GM11168 (cell line): ENCODE measurements around the gene FUT9.

Experiments
- in situ Hi-C: fragments of 300-500 bp; cut with MboI; formaldehyde crosslinking; loops from one replicate; pipeline ENCODE4 v1.12.0; 2022; ENCODE audit warnings: low sequenced_read_pairs; ENCODE audit not compliant: unreplicated experiment

The FUT9 gene

DNA sequence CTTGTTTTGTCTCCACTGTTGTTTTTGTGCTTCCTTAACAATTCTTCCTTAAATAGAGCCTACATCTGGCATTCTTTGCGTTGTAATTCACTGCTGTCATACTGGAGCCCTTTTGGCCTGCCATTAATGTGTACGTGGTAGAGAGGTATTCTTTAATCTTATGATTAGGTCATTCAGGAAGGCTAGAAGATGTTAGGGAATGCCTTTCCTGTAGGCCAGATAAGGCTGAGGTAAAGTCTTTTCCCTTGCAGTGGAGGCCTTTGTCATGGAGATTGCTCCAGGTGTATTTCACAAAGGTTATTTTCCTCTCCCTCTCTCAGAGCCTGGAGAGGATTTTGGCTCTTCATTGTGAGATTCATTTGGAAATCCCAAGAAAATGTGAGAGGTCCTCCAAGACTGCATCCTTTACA, 146.9 kb downstream of the FUT9 start:
- in situ Hi-C loops: no loop called here

DNA sequence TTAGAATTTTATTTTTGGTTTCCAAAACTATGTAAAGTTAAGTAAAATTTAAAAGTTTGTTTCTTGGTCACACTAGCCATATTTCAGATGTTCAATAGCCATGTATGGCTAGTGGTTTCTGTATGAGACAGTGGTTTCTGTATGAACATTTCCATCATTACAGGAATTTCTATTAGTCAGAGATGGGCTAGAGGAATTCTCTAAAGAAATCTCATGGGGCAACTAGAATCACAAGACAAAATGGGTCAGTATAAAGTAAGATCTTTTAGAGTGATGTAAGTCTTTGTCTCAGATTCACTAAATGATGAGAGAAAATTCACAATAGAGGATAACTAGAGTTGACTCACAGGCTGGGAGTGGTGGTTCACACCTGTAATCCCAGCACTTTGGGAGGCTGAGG, 149.0 kb downstream of the FUT9 start:
- in situ Hi-C loops: no loop called here

DNA sequence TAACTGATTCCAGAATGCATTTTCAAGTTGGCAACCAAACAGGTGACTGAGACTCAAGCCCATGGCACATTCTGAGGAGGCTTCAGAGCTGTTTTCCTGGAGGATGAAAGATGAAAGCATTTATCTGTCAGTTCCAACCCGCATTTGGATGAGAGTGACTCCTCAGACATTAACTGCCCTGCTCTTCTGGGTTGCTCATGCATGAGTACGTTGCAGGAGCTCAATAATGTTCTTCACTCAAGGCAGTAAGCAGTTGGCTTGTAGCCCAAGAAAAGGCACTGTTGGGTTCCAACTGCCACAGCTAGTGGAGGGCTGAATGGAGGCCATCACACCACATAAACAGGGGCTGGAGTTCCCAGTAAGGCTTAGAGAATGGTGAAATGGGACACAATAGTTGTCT, 155.3 kb downstream of the FUT9 start:
- in situ Hi-C loops: no loop called here

DNA sequence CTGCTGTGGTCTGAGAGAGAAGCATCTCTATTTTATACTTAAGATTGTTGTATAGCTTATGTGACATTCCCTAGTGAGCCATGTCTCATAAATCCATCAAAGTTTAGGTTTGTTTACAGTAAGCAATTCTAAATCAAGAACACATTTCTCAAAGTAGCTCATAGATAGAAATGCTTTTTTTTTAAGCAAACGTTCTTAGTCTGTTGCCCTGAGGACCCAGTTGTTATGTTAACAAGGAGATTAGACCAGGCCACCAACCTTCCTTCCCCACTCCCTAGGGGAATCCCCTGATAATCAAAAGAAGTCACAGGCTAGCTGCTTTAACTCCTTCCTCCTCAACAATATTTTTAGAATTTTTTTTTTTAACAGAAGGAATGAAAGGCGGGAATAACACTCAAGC, 169.0 kb downstream of the FUT9 start:
- in situ Hi-C loops: no loop called here

DNA sequence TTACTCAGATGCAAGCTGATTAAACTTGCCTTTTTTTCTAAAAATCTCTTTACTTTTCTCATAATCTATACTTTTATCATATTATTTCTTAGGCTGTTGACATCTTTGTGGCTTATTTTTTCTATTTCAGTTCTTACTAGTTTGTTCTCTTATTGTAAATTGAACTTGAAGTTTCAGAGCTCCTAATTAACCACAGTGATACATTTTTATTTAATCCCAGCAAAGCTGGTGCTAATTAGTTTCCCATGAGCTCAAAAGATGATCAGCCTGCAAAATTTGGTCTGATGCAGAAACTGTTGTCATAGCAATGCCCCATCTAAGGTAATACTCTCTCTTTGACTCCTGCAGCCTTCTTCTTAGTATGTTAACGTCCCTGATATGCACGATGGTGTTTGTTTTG, 170.3 kb downstream of the FUT9 start:
- in situ Hi-C loops: no loop called here

DNA sequence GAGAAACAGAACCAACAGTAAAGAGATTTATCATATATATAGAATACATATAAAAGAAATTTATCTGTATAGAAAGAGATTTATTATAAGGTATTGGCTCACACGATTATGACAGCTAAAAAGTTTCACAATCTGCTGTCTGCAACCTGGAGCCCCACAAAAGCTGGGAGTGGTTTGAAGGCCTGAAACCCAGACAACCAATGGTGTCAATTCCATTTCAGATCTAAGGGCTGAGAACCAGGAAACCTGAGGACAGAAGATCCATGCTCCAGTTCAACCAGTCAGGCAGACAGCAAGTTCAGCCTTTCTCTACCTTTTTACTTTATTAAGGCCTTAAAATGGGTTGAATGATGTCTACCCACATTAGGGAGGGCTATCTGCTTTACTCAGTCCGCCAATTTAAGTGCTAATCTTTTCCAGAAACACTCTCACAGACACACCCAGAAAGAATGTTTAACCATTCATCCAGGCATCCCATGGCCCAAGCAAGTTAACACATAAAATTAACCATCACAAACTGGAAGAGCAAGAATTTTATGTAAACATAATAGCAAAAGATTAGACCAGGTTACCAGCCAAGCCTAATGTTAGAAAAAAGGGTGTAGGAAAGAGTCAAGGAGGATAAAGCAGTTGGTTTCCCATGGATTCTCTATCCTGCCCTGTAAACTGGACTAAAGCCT, 170.9 kb downstream of the FUT9 start:
- in situ Hi-C loops: no loop called here

DNA sequence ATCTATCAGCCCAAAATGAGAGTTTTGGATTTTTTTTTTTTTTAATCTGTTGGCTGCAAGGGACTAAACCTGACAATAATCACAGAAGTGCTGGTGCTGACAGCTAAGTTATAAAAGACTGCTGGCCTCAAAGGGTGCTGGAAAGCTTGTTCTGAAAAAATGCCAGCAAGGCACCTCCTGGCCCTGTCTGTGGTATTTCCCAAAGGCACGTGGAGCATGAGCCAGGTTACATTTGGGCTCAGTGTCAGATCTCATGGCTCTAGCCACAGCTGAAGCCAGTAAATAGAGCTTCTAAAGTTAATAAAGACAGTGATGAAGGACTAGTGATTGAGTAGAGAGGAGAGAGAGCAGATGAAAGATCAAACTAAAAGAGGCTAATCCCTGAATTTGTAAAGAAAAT, 178.9 kb downstream of the FUT9 start:
- in situ Hi-C loops: no loop called here

DNA sequence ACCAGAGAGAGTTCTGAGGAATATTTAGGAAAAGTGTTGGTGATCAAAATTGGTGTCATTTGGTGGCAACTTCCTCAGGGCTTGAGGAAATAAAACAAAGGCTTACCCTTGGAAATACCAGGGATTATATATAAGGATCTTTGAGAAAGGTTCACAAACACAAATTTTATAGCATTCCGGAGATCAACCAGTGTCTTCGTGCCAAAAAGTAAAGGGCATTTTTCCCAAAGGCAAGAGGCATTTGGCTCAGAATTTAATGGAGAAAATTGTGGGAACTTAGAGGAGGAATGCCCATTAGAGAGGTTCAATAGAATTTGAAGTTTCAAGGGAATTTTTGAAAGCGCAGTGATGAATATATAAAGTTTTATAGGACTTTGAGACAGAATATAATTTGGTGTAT, 179.5 kb downstream of the FUT9 start:
- in situ Hi-C loops: no loop called here

DNA sequence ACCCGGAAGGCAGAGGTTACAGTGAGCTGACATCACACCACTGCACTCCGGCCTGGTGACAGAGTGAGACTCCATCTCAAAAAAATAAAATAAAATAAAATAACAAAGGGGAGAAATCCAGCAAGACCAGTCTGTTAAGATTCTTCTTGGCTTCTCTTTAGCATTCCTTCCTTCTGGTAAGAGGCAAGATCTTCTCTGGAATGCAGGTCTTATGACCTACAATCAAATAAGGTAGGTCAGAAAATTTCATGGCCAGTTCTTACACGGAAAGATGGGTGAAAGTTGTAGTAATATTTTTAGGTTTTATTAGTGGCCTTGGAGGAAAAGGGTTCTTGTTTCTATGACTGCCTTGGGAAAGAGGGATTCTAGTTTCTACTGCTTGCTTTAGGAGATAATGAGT, 180.9 kb downstream of the FUT9 start:
- in situ Hi-C loops: no loop called here

DNA sequence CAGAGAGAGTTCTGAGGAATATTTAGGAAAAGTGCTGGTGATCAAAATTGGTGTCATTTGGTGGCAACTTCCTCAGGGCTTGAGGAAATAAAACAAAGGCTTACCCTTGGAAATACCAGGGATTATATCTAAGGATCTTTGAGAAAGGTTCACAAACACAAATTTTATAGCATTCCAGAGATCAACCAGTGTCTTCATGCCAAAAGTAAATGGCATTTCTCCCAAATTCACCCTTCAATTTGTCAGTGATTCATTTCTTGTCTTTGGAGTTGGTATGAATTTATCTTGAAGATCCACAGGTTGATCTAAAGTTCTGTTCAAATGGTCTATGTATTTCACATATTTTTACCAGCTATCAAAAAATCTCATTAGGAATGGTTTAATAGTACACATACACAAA, 181.5 kb downstream of the FUT9 start:
- in situ Hi-C loops: no loop called here

DNA sequence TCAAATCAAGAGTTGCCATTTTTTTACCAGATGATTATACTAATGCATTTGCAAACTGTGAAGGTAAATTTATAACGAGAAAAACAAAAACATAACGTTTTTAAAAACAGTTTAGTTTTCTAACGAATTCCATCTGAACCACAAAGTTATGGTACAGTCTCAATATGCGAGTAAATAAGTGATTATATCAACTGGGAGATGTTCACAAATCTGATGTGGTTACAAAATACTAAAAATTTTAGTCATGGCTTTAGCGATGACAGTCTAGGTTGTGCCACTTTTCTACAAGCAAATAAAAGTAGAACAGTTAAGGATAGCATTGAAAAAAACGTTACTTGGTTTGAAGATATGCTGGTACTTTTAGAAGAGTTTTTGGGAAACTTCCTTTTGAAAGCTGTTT, 186.8 kb downstream of the FUT9 start:
- in situ Hi-C loops: no loop called here

DNA sequence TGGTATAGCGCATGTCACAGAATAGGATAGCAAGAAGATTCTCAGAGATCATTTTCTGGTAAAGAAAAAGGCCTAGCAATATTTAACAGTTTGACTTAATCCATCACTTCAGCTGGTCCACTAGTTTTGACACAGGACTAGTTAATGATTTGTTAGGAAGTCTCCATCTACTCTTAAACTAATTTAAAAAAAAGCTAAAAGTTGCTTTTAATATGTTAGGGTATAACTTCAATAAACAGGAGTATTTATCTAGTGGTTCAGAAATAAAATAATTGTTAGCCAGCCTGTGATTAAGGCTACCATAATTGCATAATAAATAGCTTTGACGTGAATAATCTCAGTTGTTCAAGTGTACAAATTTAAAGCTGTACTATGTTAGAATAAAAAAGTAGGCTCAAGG, 195.6 kb downstream of the FUT9 start:
- in situ Hi-C loops: no loop called here

DNA sequence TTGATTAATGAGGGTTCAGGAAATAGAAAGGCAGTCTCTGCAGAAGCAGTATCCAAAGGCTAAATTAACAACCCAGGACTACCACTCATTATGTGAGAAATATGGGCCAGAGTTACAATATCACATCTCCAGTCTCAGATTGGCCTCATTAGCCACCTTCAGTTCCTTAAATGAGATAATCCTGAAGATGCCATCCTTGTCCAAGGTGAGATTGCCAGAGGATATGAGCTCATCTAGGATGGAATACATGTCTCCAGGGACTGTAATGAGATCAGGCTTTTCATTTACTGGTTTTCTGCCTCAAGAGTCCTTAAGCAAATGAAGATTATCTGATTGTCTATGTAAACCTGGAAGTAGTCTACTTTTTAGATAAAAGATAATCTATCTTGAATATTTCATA, 196.3 kb downstream of the FUT9 start:
- in situ Hi-C loops: no loop called here

DNA sequence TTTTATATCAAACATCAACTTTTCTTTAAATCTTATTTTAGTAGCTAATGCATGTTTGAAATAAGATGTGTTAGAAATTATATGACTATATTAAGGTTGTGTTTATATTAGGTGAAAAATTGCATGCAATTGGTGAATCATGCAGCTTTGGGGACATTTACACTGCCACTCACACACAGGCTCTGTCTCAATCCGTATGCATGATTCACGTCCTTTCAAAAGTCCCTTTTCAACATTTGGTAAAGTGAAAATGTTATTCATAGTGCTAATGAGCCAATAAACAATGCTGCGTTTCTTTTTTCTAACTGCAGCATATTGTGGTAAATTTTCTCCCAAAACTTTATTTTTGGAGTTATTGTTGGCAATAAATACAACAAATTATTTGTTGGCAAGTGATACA, 198.0 kb downstream of the FUT9 start:
- in situ Hi-C loops: no loop called here

DNA sequence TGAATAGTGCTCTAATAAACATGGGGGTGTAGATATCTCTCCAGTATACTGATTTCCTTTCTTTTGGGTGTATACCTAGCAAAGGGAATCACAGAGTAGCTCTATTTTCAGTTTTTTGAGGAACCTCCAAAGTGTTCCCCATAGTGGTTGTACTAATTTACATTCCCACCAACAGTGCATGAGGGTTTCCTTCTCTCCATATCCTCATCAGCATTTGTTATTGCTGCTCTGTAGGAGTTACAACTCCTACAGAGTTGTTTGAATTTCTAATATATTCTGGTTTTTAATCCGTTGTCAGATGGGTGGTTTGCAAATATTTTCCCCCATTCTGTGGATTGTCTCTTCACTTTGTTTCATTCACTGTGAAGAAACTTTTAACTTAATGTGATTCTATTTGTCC, 207.9 kb downstream of the FUT9 start:
- in situ Hi-C loops: no loop called here

DNA sequence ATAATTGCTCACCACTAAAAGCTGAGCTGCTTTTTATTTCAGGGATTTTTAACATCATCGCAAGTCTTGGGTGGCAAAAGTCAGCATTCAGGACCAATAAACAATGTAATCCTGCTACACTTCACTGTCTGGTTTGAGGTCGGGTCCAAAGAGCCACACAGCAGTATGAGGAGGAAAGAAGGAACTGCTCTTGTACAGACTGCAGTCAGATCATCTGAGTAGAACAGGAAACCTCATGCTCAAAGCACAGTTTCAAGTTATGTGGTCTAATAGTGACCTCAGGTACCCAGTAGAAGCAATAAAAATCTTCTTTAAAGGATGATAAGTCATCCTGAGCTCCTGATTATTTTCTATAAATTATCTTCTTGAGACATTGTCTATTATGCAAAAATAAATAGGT, 211.4 kb downstream of the FUT9 start:
- in situ Hi-C loops: no loop called here

DNA sequence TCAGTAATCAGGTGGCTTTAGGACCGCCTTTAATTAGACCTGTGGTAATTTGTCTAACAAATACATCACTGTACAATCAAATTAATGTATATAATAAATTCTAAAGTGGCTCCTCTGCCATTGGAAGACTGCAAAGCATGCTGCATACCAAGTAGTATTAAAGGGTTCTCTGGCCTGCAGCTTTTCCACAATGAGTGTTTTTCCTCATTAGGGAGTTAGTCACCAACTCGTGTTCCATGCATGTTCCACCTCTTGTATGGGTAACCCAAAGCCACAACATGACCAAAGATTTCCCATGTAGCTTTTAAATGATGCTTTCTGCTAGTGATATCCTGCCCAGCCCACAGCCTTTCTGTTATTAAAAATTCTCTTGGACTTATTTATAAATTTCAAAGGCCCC, 218.7 kb downstream of the FUT9 start:
- in situ Hi-C loops: no loop called here

DNA sequence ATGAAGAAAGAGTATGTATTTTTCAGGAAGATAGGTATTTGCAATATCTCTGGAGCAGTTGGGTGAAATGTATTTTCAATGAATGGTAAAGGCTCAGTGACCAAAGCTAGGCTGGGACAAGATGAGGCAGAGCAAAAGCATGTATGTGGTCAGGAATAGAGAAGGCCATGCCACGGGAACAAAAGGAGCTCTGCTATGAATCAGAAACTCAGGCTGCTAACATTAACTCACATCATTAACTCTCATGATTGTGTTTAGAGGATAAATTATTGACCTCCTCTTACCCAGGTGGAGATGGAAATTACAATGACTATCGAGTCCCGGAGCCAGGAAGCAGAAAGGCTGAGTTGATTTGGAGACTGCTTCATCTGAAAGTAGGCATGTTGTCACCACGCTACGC, 220.2 kb downstream of the FUT9 start:
- in situ Hi-C loops: no loop called here

DNA sequence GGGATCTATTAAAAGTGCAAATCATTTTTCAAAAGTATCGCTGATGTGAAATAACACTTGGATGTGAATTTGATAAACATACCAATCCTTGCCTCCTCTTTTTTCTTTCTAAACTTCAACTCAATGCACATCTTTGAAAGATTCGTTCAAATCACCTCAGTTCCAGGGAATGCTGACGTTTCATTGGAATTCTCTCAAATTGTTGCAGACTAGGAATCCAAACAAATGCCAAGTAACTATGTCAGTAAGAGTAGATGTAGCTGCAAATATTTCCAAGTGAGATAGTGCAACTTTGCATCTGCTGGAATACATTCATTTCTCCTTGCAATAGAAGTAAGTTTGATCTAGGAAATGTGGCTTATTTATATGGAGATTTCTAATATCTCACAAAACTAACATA, 220.7 kb downstream of the FUT9 start:
- in situ Hi-C loops: no loop called here

DNA sequence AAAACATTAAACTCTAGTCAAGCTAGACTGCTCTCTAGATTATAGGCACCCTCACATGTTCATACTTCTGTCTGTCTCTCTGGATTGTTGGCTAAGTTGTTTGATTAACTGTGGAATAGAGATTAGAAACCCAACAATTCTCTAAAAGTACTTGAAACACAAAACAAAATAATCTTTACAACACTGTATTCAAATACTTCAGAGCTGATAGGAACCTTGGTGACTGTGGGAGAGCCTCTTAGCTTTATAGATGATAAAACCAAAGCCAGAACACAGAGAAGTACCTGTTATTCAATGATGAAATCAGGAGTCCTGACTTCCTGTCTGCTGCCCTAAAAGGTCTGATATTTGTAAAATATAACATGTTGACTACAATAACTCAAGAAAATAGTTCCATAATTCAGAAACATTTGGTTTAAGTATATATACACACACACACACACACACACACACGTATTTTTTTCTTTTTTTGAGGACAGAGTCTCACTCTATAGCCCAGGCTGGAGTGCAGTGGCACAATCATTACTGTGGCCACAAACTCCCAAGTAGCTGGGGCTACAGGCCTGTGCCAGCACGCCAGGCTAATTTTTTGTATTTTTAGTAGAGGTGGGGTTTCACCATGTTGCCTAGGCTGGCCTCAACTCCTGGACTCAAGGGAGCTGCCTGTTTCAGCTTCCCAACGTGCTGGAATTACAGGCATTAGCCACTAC, 222.0 kb downstream of the FUT9 start:
- in situ Hi-C loops: no loop called here

DNA sequence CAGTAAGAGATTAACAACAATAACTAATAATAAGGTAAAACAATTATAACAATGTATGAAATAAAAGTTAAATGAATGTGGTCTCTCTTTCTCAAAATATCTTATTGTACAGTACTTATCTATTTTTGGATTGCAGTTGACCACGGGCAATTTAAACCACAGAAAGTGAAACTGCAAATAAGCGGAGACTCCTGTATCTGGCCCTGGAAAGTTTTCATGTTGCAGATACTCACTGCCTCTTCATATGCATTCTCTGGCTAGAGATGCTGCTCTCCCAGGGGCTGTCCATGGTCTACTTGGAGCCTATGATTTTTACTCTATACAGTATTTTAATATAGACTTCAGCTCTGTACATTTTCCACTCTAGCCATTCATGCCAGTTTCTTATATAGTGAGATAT, 230.8 kb downstream of the FUT9 start:
- in situ Hi-C loops: no loop called here

DNA sequence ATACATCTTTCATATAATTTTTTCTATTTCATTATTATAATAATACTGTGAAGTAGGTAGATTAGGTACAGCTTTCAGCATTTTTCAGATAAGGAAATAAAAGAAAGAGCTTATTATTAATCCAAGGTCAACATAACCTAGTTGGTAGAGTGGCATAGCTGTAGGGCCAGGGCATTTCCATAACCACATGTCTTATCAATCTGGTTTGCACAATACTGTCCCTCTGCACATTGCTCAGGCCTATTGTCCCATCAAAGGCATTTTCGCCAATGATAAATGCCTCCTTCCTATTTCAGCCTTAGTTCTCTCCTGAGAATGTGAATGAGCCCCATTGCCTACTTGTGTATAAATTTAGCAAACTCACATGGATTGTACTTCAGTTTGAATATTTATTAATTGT, 234.0 kb downstream of the FUT9 start:
- in situ Hi-C loops: no loop called here
